NK-92 (cell line): ENCODE results near the gene FHAD1.

Experiments
- DNase-seq: peaks from one replicate; lab custom pipeline; 2025; ENCODE audit not compliant: unreplicated experiment; lab: John Stamatoyannopoulos, UW

FHAD1 gene

DNA sequence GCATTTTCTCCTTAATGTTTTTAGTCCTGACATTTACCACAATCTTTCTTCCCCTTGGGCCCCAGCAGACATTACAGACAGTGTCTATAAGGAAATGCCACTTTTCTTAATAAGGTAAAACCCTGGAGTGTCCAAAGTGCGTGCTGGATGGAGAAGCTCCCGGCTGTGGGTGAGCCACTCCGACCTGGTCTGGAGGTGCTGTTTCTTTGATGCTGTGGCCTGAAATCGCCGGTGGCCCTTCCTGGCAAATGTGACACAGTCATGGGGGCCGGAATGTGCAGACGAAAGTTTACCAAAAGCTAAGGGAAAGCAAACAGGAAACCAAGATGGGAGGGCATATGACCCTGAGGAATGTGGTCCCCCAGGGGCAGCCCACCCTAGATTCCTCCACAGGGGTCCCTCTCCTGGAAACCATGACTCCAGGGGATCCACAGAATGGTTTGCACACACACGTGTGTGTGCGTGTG is 77.9 kb downstream of the FHAD1 start:
- DNase-seq: no peak

DNA sequence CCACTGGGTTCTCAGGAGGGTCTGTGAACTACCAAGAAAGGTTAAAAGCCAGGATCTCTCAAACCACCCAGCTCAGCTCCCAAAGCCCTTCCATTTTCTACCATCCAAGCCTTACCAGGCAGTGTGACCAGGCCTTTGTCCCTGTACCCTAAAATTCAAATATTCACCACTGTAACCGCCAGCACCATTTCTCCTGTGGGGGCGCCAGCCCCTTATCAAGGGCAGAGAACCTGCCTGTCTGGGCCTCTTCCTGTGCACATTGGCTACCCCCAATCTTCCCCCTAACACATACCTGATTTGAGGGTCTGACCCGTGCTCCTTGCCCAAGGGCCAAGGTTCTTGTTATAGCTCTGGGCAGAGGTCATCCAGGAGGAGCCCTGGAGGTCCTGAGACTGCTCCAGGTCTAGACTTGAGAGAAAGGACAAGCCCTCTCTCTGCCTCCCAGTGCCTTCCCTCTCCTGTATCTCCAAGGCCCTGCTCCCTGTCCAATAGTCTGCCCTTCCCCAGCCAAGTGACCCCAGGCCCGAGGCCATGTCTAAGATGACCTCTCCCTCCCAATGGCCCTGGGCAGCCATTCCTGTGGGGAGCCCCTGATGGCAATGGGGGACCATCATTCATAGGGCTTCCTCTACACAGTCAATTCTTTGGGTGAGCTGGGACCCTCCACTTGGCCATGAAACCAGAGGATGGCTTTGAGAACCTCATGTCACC is 78.5 kb downstream of the FHAD1 start:
- DNase-seq: no peak

DNA sequence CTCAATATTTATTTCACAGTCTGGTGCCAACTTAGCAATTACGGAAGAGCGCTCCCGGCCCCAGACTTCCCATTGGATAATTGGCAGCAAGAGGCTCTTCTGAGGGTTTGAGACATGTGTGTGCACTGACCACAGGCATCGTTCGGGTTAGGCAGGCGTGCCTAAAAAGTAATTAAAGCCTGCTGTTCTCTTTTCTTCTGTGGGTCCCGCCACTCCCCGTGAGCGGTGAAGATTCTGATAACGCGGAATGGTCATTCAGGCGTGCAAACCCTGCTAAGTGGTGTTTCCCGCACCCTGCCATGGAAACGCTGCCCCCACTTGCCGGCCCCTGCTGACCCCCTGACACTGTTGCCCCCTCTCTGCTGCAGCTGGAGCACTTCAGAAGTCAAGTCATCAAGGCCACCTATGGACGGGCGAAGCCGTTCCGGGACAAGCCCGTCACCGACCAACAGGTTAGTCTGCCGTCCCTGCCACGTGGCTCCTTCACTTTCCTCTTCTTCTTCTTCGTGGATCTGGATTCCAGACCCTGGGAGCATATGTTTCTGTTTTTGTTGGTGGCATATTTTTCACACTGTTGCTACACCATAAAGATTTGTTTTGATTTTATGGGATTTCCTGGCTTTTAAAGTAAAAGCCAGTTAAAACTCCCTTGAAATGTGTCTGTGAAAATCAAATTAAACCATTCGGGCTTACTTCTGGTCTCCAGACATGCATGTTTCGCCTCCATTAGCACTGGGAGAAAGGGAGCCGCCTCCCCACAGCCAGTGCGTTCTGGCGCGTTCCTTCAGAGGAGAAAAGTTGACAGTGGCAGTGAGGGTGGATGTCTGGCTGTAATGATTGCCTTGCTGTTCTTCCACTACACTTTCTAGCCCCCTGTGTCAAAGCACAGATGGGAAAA is 79.9 kb downstream of the FHAD1 start:
- no peak for DNase-seq

DNA sequence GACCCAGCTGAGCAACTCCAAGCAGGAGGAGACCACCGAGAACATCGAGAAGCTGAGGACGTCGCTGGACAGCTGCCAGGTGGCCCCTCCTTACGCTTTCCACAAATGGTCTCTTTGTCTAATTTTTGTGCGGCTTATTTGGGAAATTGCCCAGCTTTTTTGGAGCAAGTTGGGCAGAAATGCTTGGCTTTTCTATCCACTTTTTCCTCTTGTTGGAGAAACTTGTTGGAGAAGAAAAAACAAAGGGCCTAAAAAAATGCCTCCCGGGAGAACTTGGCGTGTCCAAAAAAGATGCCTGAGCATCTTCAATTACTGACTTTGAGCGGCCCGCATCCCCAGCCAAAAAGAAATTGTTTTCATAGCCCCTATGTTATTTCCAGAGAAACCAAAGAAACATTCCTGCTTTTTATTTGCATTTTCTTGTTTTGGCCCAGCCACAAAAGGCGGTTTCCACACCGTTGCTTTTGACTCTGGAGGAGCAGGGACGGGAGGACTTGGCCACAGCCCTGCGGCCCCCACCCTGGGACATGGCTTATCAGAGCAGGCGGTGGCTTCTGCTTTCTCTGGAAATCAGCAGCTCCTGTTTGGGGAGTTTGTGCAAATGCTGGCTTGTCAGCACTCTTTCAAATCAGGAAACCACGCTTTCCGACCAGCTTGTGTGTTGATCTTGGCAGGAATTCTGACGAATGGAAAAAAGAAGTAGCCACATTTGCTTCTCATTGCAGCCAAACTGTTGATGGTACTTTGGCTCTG is 81.5 kb downstream of the FHAD1 start:
- no peak for DNase-seq

DNA sequence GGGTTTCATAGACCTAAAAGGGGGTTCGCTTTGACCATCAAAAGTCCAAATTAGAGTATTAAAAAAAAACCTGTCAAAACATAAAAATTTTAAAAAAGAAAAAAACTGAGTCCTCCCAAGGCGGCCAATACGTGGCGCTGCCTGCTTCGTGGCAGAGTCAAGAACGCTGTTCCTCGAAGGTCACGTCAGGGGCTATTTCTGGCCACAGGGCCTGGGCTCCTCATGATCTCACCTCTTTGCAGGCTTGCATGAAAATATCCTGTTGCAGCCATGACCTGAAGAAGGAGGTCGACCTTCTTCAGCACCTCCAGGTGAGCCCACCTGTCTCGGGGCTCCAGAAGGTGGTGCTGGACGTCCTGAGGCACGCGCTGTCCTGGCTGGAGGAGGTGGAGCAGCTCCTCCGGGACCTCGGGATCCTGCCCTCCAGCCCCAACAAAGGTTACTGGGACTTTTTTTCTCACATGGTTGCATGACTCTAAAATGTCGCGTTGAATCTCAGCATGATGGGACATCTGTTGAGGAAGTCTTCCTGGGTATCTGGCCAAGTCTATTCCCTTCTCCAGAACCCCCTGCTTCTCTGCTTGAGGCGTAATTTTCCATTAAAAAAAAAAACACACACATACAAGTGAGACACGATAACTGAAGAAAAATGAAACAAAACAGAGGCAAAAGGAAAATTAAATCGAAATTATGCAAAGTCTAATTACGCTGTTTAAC is 82.2 kb downstream of the FHAD1 start:
- DNase-seq: no peak

DNA sequence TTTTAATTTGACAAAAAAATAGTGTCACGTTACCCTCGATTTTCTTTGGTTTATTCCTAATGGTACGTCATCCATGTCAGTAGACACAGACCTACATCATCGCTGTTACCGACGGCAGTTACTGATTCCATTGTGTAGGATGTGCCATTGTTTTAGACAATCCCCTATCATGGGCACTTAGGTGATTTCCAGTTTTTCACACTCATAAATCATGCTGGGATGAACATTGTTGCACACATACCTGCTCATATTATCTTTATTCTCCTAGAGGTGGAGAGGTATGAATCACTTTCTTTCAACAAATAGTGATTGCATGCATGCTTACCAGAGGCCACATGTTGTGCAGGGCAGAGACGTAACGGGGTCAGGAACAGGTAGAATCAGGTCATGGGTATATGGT is 83.0 kb downstream of the FHAD1 start:
- DNase-seq: no peak

DNA sequence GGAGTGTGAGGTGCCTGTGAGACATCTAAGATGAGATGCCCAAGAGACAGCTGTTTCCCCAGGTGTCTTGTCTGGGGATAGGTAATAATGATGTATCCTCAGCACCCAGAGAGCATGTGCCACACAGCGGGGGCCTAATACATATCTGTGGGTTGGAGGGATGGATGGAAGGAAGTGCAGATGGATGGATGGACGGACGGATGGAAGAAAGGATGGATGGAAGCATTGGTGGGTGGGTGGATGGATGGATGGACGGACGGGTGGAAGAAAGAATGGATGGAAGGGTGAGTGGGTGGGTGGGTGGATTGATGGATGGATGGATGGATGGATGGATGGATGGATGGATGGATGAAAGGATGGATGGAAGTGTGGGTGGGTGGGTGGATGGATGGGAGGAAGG is 84.2 kb downstream of the FHAD1 start:
- no peak for DNase-seq

DNA sequence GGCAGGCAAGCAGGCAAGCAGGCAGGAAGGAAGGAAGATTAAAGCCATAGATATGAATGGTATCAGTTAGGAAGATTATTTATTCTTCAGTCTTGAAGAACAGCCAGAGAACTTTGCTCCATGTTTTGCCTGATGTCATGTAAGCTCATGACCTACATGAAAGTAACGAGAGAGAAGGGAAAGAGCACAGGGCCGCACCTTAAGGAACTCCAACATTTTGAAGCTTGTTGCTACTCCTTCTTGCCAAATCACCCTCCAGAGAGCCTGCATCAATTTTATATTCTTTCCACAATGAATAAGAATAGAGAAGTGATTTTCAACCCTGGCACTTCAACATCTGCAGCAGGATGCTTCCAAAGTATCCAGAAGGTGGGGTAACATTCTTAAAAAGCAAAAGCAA is 84.7 kb downstream of the FHAD1 start:
- DNase-seq: no peak

DNA sequence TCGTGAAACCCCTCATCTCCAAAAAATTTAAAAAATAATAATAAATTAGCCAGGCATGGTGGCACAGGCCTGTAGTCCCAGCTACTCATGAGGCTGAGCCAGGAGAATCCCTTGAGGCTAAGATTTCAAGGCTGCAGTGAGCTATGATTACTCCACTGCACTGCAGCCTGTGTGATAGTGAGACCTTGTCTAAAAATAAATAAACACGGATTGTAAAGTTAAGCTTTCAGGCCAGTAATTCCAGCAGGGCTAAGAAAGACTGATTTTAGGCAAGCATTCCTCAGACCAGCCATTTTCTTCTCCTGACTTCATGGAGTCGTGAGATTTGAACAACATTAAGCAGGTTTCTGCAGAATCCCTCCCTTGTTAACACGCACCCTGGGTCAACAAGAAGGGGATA is 85.5 kb downstream of the FHAD1 start:
- no peak for DNase-seq

DNA sequence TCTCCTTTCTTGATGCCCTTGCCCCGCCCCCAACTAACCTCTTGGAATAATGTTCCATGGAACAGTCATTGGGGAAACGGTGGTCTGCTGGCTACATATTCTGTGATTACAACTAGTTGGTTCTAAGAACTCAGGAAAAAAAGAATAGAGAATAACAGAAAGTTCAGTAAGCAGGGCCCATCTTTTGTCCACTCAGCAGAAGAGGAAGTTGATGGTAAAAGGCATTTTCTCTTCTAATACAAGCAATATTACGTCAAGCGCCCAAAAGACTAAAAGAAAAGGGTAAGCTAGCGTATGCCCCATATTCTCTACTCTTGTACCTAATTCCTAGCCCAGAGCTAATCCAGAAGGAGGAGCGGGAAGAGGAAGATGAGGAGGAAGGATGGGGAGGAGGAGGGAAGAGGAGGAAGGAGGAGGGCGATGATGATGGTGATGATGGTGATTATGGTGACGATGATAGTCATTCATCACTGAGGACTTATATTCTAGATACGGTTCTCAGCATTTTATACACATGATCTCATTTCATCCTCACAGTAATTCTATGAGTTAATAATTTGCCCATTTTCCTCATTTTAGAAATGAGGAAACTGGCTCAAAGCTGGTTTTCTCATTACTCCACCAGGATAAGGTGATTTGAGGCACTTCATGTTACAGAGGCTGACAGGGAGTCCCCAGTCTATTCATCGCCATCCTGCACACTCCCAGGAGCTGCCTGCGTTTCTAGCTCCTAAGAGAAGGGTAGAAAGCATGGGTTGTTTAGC is 86.1 kb downstream of the FHAD1 start:
- no peak for DNase-seq

DNA sequence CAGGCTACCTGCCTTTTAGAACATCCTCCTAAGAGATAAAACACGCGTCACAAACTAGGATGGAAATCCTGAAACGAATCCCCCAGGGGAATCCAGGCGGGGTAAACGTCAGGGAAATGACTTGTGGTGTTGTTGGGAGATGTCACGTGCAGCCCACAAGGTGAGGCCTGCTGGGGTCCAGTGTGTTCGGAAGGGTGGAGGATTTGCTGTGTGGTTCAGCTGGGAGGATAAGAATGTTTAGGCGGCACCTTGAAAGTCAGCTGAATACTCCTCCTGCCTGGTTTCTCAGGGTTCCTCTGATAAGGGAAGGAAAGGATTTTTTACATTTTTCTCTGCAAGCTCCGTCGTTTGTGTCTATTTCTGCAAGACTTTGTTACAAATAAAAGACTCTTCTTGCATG is 88.0 kb downstream of the FHAD1 start:
- no peak for DNase-seq

DNA sequence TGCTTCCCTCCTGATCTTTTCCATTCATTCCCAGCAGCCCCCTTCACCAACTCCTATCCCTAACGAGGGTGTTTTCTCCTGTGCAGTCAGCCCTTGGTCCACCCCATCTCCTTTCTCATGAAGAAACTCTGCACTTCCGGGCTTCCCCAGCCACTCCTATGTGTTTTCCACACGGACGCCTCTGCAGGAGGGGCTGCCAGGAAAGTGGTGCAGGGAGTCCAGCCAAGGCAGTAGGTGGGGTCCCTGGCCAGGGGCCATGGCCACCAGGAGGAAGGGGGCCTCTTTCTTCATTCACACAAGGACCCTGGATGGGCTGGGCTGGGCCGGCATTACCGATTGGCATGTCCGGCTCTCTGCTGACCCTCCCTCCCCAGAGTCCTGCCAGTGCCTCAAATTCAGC is 89.8 kb downstream of the FHAD1 start:
- no peak for DNase-seq

DNA sequence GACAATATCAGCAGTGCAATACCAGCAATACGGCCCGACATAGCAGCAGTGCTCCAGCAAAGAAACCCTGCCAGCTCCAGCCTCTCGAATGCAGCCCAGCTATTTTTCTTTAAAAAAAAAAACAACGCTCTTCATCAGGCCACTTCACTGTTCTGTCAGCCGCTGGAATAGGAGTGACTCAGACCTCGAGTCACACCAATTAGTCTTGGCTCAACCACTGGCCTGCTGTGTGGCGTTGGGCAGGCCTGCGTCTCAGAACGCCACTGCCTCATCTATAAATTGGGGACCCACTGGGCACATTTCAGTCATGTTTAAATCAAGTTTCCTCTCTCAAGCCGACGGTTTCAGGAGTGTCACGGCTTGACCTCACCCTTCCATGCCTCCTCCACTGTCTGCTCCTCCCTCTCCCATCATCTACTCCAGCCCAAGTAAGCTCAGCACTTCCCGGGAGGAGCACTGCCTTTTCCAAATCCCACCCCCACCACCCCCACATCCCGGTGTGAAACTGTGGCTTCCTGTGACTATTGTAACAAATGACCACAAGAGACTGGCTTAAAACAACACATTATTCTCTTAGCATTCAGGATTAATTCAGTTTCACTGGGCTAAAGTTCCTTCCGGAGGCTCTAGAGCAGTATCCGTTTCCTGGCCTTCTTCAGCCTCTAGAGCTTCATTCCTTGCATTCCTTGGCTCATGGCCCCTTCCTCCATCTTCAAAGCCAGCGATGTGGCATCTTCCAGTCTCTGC is 90.8 kb downstream of the FHAD1 start:
- DNase-seq: no peak

DNA sequence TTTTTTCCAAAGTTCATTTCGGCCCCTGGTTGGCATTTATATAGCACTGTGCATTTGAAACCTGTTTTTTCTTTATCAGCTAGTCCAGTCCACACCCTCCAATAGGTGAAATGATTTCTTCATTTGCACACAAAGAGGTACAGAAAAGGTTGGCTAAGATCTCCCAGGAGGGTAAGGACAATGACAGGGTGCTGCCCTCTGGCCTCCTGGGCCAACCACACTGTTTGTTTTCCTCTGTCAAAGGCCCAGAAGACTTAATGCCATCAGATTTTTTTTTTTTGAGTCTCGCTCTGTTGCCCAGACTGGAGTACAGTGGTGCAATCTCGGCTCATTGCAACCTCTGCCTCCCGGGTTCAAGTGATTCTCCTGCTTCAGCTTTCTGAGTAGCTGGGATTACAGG is 92.5 kb downstream of the FHAD1 start:
- DNase-seq: no peak

DNA sequence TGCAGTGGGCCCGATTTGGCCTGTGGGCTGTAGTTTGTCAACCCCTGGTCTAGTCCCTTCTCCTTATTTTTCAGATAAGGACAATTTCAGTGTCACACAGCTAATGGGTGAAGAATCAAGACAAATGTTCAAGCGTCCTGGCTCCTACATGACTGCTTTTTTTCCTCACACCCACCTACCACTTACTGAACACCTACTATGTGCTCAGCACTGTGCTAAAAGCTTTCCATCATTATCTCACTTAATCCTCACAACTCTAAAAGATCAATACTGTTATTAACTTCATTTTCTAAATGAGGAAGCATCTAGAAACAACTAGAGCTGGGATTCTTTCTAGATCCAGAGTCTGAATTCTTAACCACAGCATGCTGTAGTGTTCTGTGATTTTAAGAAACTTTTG is 94.2 kb downstream of the FHAD1 start:
- no peak for DNase-seq

DNA sequence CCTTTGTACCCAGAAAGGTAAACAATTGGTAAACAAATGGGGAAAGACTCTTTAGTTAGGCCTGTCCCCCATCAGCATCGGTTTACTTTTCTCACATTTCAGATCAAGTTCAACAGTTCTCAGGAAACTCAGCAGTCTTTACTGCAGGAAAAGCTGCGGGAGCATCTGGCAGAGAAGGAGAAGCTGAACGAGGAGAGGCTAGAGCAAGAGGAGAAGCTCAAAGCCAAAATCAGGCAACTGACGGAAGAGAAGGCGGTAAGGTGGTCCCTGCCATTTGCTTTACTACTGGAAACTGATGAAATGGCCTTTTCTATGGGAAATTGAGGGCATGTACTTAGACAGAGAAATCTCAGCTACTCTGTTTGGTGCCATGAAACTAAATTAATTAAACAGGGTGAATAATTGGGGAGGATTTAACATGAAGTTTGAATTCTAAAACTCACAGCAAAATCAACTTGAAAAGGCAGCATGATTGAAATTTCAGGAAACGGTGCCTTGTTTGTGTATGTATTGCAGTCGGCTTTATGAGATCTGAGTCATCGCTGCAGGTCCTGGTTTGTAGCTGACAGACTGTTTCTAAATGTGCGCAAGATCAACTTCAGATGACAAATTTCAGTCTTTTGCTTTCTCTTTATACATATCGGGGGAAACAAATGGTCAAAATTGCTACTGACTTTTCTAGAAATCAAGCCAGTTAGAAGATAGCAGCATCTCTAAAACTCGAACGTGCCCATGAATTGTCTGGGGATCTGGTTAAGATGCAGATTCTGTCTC is 94.8 kb downstream of the FHAD1 start:
- DNase-seq: no peak

DNA sequence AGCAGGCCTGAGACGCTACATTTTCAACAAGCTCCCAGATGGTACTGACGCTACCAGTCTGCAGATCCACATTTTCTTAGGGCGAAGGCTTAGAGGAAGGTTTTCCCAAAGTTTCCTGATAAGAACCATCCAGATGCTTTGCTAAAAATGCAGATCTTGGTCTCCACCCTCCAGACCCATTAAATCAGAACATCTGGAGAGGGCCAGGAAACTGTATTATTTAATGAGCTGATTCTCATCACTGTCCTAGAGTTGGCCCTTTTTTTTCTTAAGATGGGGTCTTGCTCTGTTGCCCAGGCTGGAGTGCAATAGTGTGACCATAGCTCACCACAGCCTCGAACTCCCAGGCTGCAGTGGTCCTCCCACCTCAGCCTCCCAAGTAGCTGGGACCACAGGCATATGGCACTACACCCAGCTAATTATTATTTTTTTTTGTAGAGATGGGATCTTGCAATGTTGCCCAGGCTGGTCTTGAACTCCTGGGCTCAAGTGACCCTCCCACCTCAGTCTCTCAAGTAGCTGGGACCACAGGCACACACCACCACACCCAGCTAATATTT is 95.5 kb downstream of the FHAD1 start:
- DNase-seq: no peak

DNA sequence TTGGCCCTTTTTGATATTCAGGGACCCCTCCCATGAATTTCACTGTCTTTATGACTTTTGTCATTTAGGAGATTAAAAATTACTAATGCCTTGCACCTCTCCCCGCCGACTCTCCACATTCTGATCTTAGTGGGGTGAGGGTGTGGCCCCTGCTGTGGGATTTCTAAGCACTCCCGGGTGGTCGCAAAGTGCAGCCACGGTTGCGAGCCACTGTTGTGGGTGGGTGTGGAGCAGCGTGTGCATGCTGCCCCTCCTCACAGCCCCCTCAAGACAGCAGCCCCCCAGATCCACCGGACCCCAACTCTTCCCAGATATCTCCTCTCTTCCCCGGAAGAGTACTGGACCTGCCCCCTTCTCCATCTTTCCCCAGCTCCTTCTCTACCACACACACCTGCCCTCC is 96.1 kb downstream of the FHAD1 start:
- no peak for DNase-seq

DNA sequence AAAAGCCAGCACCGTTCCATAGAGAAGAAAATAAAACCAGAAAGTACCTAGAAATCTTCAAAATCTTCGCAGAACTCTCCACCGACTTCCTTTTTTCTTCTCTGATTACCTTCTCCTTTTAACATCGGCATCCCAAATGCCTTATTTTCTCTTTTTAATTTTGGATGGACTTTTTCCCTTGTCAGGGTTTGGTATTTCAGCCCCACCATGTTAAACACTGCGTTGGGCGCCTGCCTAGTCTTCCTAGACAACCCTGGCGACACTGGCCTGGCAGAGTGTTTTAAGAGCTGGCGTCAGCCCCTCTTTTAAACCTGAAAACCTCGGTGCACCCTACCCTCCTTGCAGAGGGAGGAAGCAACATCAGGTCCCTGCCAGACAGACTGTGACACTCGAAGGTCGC is 96.7 kb downstream of the FHAD1 start:
- DNase-seq: no peak
